ENCODE data around the gene CLTA.

GRCh38 chr9:36222449-36222848 lies 31.7 kb downstream of the CLTA start:
- TF ChIP-seq E2F4 (IDR thresholded peaks at IDR 0.05; ENCODE audit: low read depth, low read length): no peak
- TF ChIP-seq ZBTB33 (IDR thresholded peaks at IDR 0.05): no peak
- TF ChIP-seq REST (IDR thresholded peaks at IDR 0.05; ENCODE audit: low read depth, low read length): no peak
- no peak for TF ChIP-seq CTCF (IDR thresholded peaks at IDR 0.05 in 2 of 3, conservative IDR thresholded peaks at IDR 0.05 in 1 of 3; ENCODE audit: control insufficient read depth in 2 of 3, extremely low read depth in 1 of 3, insufficient read depth in 1 of 3, low read depth in 3 of 3, low read length in 3 of 3)
- no peak for TF ChIP-seq POLR2A (IDR thresholded peaks at IDR 0.05; ENCODE audit: low read depth, low read length)
- TF ChIP-seq SMAD1 (IDR thresholded peaks at IDR 0.05; ENCODE audit: low read depth, partially characterized antibody): no peak
- no peak for TF ChIP-seq POLR2AphosphoS5 (IDR thresholded peaks at IDR 0.05; ENCODE audit: low read length)
- TF ChIP-seq TARDBP (IDR thresholded peaks at IDR 0.05; ENCODE audit: borderline replicate concordance): no peak
- TF ChIP-seq EP300 (IDR thresholded peaks at IDR 0.05; ENCODE audit: borderline replicate concordance in 1 of 2, control insufficient read depth in 1 of 2, low read depth in 2 of 2, low read length in 2 of 2): no peak
